Measurements from ENCODE around the gene DOP1A. TPM values are rescaled to one million over a fixed set of nuclear protein-coding genes. Genes with fewer than 3 reads are reported as not detected.
"Not testable (repeated sequence)": the region's sequence is repeated elsewhere in the genome, so short reads cannot be mapped to it uniquely, and the experiment has no call there.

DOP1A gene
- total RNA-seq, 1 donor from 2014 or later, result 61.9 TPM

GRCh38 chr6:83190626-83191025, 123.2 kb downstream of the DOP1A start:
- Histone ChIP-seq H3K4me2 (no peak overlapping the region), H2AFZ (replicated peaks) (no peak overlapping the region), H3F3A (ENCODE audit: low read depth) (no peaks in the 10 kb centered on the region), H4K20me1 (ENCODE audit: low read depth) (peaks cover 40% of the 10 kb centered on the region), H3K9me3 (ENCODE audit: low read depth) (no peaks in the 10 kb centered on the region), H3K4me1 (peaks cover 7% of the 10 kb centered on the region), H3K79me2 (ENCODE audit: low read depth) (peaks cover 52% of the 10 kb centered on the region), H3K27me3 (no peaks in the 10 kb centered on the region), H3K4me3 (no peak overlapping the region), H3K9ac (no peak overlapping the region), H3K27ac (no peak overlapping the region), H3K36me3 (peaks cover 18% of the 10 kb centered on the region)
- H3K9me3 Mint-ChIP-seq, result no peaks in the 10 kb centered on the region
- TF ChIP-seq, protein P1, sequence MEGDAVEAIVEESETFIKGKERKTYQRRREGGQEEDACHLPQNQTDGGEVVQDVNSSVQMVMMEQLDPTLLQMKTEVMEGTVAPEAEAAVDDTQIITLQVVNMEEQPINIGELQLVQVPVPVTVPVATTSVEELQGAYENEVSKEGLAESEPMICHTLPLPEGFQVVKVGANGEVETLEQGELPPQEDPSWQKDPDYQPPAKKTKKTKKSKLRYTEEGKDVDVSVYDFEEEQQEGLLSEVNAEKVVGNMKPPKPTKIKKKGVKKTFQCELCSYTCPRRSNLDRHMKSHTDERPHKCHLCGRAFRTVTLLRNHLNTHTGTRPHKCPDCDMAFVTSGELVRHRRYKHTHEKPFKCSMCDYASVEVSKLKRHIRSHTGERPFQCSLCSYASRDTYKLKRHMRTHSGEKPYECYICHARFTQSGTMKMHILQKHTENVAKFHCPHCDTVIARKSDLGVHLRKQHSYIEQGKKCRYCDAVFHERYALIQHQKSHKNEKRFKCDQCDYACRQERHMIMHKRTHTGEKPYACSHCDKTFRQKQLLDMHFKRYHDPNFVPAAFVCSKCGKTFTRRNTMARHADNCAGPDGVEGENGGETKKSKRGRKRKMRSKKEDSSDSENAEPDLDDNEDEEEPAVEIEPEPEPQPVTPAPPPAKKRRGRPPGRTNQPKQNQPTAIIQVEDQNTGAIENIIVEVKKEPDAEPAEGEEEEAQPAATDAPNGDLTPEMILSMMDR (IDR thresholded peaks at IDR 0.05), result no peak
- TF ChIP-seq EZH2 (IDR thresholded peaks at IDR 0.05) (no peak), EZH2phosphoT487 (IDR thresholded peaks at IDR 0.05) (no peak)
- no peak overlapping the region for H3K27ac Mint-ChIP-seq
- no peak for DNase-seq (ENCODE audit: low spot score)
- peaks cover 5% of the 10 kb centered on the region for H3K27me3 Mint-ChIP-seq (ENCODE audit: insufficient read depth, low read depth)
- H3K36me3 Mint-ChIP-seq, result peaks cover 18% of the 10 kb centered on the region
- peaks cover 27% of the 10 kb centered on the region for H3K4me1 Mint-ChIP-seq
- H3K4me3 Mint-ChIP-seq, result no peak overlapping the region

GRCh38 chr6:83191974-83192373, 124.5 kb downstream of the DOP1A start:
- H3F3A ChIP-seq (ENCODE audit: low read depth); H3K27me3 Mint-ChIP-seq (ENCODE audit: insufficient read depth, low read depth); H3K27me3 ChIP-seq; H3K9me3 Mint-ChIP-seq; H3K27ac Mint-ChIP-seq; H3K9ac ChIP-seq; DNase-seq (ENCODE audit: low spot score); H3K9me3 ChIP-seq (ENCODE audit: low read depth); H3K4me1 ChIP-seq; H2AFZ ChIP-seq (replicated peaks); H3K27ac ChIP-seq: not testable (repeated sequence)
- H4K20me1 ChIP-seq (ENCODE audit: low read depth), result peaks cover 34% of the 10 kb centered on the region
- H3K36me3 ChIP-seq, result peaks cover 21% of the 10 kb centered on the region
- H3K4me3 Mint-ChIP-seq, result peak overlapping the region; percentile 99
- peaks cover 27% of the 10 kb centered on the region for H3K4me1 Mint-ChIP-seq
- peaks cover 19% of the 10 kb centered on the region for H3K36me3 Mint-ChIP-seq
- H3K4me3 ChIP-seq, result peak overlapping the region; percentile 90
- peak overlapping the region; percentile 88 for H3K4me2 ChIP-seq
- H3K79me2 ChIP-seq (ENCODE audit: low read depth), result peaks cover 52% of the 10 kb centered on the region

- H3K36me3 ChIP-seq, result peaks cover 16% of the 10 kb centered on the region
- DNase-seq (ENCODE audit: low spot score), result no peak
- peaks cover 19% of the 10 kb centered on the region for H3K36me3 Mint-ChIP-seq
Observed at GRCh38 chr6:83192456-83192855, 125.0 kb downstream of the DOP1A start.

More at GRCh38 chr6:83192456-83192855, 125.0 kb downstream of the DOP1A start:
- Histone ChIP-seq H3K27ac (no peak overlapping the region), H3K79me2 (ENCODE audit: low read depth) (peaks cover 52% of the 10 kb centered on the region), H3K4me1 (peaks cover 7% of the 10 kb centered on the region), H3K4me3 (peak overlapping the region; percentile 90), H4K20me1 (ENCODE audit: low read depth) (peaks cover 34% of the 10 kb centered on the region), H3K9me3 (ENCODE audit: low read depth) (no peaks in the 10 kb centered on the region), H3F3A (ENCODE audit: low read depth) (no peaks in the 10 kb centered on the region), H2AFZ (replicated peaks) (peak overlapping the region; percentile 86), H3K9ac (peak overlapping the region; percentile 31), H3K4me2 (peak overlapping the region; percentile 88), H3K27me3 (no peaks in the 10 kb centered on the region)
- Mint-ChIP-seq H3K9me3 (no peaks in the 10 kb centered on the region), H3K4me1 (peaks cover 27% of the 10 kb centered on the region), H3K4me3 (peak overlapping the region; percentile 99), H3K27ac (peak overlapping the region; percentile 31), H3K27me3 (ENCODE audit: insufficient read depth, low read depth) (no peaks in the 10 kb centered on the region)
- TF ChIP-seq EZH2 (IDR thresholded peaks at IDR 0.05) (no peak), EZH2phosphoT487 (IDR thresholded peaks at IDR 0.05) (no peak)
- TF ChIP-seq, protein P1 (IDR thresholded peaks at IDR 0.05), result no peak
